Ovary (tissue), 3 donors: ENCODE data around the gene FNBP1.

ENCODE experiments used
- EP300 ChIP-seq: sonication (generic); formaldehyde crosslinking; IDR thresholded peaks from one replicate; pipeline ENCODE4 v1.6.1; 2017; ENCODE audit warnings: antibody characterized with exemption
- POLR2A ChIP-seq: fragments of 450-650 bp; IDR thresholded peaks from one replicate; pipeline ENCODE4 v1.6.1; 2017; ENCODE audit warnings: antibody characterized with exemption, mild to moderate bottlenecking, moderate library complexity
- TF ChIP-seq, protein P1 (sequence below), 3 donors: fragments of 450-650 bp in 2 of 3; fragments of 200-600 bp in 1 of 3; IDR thresholded peaks; one replicate each; pipeline versions ENCODE4 v1.5.1 to v1.8.0; 2016 to 2022; ENCODE audit warnings: antibody characterized with exemption in 3 of 3, mild to moderate bottlenecking in 1 of 3
- donor health status: DM: no; HTN: no; CAD: no.

DNA sequence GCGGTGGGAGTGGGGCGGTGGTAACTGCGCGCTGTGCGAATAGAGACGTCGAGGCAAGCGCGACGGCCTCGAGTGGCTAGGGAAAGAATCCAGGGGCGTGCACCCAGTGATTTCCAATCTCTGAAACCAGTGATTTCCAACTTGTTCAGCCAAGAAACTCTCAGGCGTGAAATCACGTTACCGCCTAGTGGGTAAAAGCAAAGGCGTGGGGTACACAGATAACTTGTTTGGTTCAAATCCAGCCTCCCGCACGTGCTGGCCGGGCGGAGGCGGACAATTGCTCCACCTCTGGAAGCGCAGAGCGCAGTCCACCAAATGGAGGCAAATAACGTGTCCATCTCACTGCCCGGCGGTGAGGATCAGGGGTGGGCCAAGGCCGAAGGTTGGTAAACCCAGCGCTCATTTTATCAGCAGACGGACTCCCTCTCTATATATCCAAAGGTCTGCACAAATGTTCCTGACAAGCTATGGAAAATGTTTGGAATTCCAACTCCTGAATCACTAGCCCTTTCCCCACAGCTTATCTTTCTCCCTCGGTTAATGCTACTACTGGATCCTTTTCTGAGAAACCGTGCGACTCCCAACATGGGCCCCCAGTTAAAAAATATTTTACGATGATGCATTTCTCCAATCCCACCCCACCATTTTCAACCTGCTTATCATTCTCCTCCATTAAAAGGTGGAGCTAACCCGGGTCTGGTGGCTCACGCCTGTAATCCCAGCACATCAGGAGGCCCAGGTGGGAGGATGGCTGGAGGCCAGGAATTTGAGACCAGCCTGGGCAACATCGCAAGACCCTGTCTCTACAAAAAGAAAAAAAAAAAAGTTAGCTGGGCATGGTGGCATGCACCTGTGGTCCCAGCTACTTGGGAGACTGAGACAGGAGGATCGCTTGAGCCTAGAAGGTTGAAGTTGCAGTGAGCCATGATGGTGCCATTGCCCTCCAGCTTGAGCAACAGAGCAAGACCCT, 950 bp upstream of the FNBP1 start:
- no peak for TF ChIP-seq POLR2A
- no peak for TF ChIP-seq EP300
- TF ChIP-seq, protein P1, sequence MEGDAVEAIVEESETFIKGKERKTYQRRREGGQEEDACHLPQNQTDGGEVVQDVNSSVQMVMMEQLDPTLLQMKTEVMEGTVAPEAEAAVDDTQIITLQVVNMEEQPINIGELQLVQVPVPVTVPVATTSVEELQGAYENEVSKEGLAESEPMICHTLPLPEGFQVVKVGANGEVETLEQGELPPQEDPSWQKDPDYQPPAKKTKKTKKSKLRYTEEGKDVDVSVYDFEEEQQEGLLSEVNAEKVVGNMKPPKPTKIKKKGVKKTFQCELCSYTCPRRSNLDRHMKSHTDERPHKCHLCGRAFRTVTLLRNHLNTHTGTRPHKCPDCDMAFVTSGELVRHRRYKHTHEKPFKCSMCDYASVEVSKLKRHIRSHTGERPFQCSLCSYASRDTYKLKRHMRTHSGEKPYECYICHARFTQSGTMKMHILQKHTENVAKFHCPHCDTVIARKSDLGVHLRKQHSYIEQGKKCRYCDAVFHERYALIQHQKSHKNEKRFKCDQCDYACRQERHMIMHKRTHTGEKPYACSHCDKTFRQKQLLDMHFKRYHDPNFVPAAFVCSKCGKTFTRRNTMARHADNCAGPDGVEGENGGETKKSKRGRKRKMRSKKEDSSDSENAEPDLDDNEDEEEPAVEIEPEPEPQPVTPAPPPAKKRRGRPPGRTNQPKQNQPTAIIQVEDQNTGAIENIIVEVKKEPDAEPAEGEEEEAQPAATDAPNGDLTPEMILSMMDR (IDR thresholded peaks at IDR 0.05): peak in 2 of 3 donors; percentile 30 to 42
